G401.6 (cell line): ENCODE results near the gene HBEGF.
A peak's percentile ranks its signal among the peaks of the same experiment; 100 is the strongest.
"Not testable (repeated sequence)": the region's sequence is repeated elsewhere in the genome, so short reads cannot be mapped to it uniquely, and the experiment has no call there.

ENCODE experiments used
- FAIRE-seq: peaks from 2 replicates; lab custom pipeline; 2012; peaks lifted over from hg19 to GRCh38; lab: Jason Lieb, UNC

Gene HBEGF

DNA sequence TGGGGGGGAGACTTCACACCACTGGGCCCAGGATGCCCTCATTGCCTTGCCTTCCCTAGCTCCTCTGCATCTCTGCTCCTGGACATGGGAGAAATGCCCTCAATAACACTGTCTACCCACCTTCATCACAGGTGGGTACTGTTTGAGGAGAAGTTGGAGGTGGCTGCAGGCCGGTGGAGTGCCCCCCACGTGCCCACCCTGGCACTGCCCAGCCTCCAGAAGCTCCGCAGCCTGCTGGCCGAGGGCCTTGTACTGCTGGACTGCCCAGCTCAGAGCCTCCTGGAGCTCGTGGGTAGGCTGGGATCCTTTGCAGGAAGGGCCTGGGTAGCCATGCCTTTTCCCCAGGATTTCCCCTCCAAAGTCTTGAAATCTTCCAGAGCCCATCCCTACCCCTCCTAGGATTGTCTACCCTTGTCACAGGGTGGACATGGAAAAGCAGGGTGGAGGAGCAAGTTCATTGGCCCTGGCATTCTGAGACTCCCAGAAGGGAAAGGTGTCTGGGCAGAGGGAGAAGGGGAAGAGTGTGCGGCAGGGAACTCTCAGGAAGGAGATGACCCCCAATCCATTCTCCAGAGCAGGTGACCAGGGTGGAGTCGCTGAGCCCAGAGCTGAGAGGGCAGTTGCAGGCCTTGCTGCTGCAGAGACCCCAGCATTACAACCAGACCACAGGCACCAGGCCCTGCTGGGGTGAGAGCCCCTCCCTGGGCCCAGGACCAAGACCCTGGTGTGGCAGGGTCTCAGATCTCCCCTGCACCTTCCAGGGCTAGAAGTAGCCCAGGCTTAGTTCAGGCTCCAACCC, 14.5 kb upstream of the HBEGF start:
- FAIRE-seq = no peak

DNA sequence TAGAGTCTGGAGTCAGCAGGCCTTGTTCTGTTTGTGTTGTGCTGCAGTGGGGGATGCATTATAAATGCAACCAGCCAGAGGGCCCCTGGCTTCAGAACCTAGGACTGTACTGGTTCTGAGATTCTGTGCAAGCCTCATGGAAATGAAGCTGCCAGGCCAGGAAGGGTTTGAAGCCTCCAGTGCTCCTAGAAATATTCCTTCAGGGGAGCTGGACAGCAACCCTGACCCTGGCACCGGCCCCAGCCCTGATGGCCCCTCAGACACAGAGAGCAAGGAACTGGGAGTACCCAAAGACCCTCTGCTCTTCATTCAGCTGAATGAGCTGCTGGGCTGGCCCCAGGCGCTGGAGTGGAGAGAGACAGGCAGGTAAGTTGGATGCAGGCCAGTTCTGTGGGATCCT, 13.7 kb upstream of the HBEGF start, which contains the start of gene SLC4A9:
Gene SLC4A9 (plus strand): TSS at position 94 of the 400 bp plus-strand sequence. CDS start 43 bp downstream, at position 137.
- no peak for FAIRE-seq

DNA sequence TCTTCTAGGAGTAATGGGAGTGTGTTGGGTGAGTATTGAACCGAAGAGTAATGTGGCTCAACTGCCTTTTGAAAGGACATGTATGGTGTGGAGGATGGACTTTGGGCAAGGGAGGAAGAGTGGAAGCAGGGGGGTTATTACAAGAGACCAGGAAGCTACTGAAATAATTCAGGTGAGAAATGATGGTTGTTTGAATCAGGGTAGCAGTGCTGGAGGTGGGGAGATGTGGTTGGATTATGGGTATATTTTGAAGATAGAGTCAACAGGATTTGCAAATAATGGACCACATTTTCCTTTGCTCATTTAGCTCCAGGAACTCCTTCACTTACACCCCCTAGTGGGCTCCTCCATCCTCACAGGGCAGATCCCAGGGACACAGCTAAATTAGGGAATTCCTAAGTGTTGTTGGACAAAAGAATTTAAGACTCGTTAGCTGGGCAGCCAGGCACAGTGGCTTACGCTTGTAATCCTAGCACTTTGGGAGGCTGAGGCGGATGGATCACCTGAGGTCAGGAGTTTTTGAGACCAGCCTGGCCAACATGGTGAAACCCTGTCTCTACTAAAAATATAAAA, 12.4 kb upstream of the HBEGF start:
- FAIRE-seq = peak; percentile 88

DNA sequence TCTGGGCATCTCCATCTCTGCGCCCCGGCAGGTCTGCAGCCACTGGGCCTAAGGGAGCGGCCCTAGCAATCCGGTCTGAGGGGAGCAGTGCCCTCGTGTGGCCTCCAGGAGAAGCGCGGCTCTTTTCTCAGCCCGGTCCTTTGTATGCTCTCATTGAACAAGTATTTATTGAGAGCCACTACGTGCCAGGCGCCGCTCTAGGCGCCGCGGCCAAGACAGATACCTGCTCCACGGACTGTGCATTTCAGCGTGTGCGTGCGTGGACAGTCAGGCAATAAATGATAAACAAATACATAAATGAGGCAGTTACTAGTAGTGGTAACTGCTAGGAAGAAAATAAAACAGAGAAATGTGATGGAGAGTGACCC, 11.3 kb upstream of the HBEGF start:
- peak; percentile 88 for FAIRE-seq

DNA sequence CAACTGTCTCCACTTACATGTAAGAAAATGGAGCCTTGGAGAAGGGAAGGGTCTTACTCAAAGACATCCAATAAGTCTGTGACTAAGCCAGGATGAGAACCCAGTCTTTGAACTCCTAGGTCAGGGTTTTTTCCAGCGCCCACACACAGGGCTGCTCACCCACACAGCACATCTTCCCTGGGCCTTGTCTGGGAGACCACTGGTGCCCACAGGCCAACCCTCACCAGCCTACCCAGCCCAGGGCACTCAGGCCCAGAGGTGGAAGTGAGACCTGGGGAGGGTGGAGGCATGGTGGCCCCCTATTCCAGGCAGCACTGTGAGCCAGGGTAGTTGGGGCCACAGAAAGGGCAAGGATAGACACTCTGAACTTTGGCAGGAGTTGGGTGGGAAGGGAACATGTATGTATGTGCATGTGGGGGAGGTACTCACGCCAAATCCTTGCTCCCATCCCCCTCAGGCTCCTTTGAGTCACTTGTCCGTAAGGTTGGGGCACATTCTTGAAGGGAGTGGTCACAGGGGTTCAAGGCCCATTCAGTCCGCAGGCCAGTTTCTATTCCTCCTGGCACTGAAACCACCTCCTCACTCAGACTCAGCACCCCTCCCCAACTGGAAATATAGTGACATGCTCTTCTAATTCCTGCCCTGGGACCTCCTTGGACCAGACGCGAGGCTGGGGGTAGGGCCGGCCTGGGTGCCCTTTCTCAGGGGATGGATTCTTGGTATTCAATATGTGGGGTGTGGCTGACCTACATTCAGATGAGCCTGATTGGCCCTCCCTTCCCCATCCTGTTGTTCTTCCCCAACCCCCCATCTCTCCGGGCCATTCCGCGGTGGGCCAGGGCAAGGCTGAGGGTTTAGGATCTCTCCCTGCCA, 10.7 kb upstream of the HBEGF start:
- no peak for FAIRE-seq

DNA sequence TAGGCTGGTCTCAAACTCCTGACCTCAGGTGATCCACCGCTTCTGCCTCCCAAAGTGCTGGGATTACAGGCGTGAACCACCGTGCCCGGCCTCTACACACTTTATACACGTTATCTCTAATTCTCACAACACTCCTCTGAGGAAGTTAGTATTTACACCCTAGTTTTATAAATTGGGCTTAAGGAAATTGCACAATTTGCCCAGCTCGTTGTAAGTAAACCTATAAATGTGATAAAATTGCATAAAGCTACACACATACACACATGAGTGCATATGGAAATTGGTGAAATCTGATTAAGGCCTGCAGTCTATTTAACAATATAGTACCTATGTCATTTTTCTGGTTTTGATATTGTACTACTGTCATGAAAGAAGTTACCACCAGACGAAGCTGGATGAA, 9.1 kb upstream of the HBEGF start:
- no peak for FAIRE-seq

DNA sequence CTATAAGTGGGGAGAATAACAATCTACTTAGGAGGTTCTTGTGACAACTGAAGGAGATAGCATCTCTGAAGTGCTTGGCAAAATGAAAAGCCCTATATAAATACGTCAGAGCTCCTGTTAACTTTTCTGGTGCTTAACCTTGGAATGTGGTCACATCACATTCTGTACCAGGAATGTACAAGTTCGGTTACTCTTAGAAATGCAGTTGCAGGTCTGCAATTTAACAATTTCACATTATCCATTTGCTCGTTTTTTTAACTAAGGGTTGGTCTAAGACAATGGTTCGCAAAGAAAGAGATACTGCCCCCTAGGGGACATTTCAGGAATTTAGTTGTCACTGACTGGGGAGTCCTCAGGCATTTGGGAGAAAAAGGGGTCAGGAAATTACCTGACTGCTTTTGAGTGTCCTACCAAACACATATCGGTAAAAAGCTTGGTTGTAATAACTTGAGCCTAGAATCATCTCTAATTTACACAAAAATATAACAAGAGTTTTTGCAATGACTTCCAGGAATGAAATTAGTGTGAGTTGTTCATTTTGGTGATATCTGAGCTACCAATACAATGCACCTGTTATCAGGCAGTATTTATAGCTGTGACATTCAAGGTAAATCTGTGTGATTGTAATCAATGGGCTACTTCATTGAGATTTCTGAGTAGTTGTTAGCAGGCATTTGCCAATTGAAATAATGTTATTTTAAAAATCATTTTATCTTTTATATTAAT, 5.4 kb upstream of the HBEGF start:
- FAIRE-seq = peak; percentile 91

DNA sequence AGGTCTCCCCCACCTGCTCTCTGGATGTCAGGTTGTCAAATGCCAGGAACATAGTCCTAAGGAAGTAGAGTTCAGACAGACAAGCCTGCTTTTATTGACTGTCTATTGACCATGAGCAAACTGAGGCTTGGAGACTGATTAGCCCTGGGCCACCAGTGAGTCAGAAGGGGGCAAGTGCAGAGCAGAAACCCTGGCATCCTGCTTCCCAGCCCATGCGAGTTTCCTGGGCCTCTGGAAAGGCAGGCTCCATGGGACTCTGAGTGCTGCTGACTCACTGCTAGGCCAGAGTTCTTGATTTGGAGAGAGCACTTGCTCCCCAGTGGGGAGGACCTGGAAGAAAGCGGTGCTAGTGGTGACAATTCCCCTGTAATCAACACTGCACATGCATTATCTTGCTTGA, 2.8 kb upstream of the HBEGF start:
- FAIRE-seq = no peak

DNA sequence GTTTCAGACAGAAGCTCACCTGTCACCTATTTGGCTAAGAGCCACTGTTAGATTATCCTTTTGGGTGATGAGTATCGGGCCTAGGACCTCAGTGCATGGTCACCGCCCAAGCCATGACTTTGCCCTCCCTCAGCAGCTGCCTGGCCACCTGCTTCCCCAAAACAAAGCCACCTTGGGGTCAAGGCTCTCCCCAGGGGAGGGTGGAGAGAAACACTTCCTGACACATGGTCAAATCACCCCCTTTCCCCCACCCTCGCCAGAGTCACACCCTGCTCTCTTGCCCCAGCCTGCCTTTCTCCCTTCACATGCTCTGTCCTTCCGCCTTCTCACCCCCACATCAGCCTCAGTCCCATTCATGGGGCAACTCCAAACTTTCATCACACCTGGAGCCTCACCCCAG, 1.7 kb upstream of the HBEGF start:
- FAIRE-seq = no peak

DNA sequence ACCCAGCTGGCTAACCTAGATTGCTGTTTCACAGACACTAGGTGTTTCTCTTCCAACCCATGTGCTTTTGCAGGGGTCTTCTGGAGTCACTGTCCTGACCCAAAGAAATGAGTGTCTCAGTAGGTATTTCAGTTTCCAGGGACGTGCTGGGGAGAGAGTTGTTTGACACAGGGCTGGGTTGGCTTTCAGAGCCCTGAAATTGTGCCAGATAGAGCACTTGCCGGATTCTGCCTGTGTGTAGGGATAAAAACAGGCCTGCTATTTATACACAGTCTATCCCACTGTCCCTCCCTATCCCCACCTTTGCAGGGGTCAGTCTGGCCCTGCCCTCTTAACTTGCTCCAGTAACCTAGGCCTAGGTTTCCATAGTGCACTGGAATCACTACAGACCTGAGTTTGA, 957 bp upstream of the HBEGF start:
- no peak for FAIRE-seq

DNA sequence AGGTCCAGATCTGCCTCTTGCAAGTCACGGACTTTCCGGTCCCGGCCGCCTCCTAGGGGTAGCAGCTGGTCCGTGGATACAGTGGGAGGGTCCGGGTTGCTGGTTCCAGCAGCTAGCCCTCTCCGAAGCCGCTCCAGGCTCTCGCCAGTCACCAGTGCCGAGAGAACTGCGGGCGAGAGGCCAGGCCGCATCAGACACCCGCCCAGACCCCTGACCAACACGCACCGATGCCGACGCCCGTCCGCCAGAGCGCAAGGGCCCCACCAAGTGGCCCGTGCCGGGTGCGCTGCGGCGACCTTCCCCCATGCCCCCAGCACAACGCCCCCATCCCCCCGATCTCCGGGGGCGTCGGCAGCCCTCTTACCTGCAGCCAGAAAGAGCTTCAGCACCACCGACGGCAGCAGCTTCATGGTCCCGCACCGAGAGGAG, 470 bp downstream of the HBEGF start:
- no peak for FAIRE-seq

DNA sequence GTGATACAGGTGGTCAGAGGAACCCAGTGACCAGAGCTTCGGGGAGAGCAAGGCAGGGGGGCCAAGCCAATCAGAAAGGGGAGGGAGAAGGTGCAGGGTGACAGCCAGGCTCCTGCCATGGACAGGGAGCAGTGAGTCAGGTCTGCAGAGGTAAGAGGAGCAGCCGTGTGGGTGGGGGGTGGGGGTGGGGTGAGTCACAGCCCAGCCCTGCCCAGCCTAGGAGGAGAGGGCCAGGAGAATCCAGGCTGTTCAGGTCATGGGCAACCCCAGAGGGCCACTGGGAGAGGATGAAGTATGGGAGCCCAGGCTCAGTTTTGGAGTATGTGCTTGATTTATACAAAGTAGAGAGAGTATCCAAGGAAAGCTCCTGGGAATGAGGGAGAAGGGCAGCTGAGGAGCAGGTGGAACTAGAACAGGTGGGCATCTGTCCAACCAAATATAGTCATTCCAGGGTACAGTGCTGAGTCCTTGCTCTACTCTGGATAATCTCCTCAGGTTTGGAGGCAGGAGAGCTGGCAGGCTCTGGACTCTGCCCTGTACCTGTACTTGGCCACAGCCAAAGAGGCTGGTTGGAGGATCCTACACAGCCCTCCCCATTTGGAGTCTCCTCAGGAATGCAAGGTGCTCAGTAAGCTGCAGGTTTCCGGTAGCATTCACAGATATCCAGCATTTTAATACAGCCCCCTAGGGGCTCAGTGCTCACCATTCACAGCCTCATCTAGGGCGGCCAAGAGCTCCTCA, 1.6 kb downstream of the HBEGF start:
- no peak for FAIRE-seq

DNA sequence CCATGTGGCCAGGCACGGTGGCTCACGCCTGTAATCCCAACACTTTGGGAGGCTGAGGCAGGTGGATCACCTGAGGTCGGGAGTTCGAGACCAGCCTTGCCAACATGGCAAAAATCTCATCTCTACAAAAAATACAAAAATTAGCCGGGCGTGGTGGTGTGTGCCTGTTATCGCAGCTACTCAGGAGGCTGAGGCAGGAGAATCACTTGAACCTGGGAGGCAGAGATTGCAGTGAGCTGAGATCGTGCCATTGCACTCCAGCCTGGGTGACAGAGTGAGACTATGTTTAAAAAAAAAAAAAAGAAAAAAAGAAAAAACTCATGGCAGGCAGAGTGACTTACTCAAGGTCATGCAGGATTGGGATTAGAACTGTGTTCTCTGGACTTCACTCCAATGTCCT, 2.6 kb downstream of the HBEGF start:
- not testable (repeated sequence) for FAIRE-seq

DNA sequence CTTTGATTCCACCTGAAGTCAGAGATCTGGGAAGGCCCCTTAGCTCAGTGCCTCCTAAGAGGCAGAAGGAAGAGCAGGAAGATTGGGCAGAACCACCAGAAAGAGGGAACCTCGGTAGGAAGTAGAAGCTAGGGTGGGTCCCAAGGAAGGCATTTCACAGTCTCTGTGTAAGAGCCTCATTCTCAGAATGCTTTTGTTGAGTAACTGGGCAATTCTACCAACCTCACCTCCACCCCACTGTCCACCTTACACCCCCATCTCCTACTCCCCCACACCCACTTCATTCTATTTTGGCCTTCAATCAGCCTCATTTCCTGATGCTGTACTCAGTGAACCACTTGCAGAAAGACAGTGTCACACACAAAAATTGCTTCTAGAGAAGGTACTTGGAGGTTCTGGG, 3.5 kb downstream of the HBEGF start:
- FAIRE-seq = no peak

DNA sequence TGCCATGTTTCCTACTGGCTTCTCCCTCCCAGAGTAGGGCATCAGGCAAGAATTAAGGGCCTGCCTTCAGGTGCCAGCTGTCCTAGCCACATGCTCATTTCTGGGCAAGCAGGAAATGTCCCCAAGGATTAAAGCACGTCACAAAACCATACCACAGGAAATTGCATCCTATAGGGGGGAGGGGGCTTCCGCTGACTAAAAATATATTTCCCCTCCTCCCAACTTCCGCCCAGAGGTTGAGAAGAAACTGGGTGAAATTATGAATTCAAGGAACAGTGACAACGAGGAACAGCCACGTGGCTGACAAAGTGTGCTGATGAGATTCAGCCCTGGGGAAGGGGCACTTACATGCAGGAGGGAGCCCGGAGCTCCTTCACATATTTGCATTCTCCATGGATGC, 4.1 kb downstream of the HBEGF start:
- FAIRE-seq = no peak

DNA sequence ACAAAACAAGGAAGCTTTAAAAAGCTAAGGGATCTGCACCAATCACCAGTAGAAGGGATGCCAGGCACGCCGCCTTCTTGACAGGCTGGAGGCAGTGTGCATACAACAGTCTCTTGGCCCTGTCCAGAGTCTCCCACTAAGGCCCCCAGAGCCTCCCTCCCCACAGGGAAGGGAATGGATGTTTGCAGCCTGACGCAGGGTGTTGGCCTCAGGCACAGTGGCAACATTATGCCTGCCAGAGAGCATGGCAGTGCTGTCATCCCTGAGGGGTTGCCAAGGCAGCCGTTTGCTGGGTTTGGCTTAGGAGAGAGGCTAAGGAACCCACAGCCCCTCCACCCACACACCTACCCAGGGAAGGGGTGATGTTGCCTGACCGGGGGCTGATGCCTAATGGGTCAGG, 4.8 kb downstream of the HBEGF start:
- no peak for FAIRE-seq

DNA sequence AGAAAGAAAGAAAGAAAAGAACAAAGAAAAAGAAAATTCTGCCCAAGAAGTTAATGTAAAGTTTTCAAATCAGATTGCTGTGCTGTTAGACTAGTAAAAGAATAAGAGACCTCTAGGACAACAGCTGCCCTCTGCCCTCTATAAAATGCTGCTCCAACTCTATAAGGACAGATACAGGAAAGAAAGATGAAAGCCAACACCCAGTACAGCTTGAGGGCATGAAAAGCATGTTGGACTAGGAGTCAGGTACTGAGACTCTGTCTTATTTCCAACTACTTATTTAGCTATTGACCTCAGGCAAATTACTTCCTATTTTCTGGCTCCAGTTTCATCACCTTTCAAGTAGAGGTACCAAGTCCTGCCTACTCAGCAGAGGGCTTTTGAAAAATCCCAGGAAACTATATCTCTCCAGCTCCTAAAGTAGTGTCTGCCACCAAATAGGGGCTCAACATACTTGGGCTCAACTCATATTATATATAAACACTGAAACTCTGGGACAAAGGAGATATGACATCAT, 5.7 kb downstream of the HBEGF start:
- FAIRE-seq = no peak

DNA sequence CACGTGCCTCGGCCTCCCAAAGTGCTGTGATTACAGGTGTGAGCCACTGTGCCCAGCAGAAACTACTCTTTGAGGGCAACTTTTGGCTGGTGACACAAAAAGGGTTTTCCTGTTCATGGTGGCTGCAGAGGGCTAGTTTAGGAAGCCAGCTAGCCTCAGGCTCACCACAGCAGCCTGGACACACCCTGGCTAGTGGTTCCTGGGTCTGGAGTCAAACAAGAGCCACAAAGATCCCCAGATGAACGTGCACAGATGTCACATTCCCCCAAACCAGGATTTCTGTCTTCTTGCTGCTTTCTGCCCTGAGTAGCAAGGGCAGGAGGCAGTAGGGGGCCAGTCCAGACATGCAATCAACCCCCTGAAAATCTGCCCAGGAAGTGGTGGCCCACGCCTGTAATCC, 6.8 kb downstream of the HBEGF start:
- no peak for FAIRE-seq

DNA sequence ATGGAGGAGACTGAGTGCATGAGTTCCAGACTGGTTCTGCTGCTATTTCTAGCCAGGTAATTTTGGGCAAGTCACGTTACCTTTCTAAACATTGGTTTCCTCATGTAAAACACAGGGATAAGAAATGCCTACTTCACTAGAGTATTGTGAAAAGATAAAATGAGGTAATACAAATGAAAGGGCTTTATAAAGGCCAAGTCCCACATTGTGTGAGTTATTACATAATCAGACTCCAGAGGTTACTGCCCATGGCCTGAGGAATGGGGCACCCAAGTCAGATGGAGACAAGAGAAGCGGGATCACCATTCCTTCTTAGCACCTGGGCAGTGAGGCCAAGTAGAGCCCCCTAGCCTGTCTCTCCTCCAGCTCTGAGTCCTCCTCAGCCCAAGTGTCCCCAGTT, 7.5 kb downstream of the HBEGF start:
- no peak for FAIRE-seq

DNA sequence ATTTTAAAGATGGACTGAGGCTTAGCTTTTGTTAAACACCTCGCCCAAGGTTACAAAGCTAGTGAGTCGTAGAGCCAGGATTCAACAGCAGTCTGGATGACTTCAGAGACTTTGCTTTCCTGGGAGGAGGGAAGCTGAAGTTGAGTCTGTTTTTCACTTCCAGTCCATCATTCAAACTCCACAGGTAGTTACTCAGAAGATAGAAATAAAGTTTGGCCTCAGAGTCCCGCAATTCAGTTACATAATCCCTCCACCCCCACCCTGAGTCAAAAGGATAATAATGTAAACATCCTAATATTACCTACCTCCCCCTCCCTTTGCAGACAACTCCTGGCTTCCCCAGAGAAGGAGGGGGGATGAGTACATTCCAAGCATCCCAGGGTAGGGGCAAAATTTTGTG, 8.1 kb downstream of the HBEGF start:
- FAIRE-seq = peak; percentile 46

DNA sequence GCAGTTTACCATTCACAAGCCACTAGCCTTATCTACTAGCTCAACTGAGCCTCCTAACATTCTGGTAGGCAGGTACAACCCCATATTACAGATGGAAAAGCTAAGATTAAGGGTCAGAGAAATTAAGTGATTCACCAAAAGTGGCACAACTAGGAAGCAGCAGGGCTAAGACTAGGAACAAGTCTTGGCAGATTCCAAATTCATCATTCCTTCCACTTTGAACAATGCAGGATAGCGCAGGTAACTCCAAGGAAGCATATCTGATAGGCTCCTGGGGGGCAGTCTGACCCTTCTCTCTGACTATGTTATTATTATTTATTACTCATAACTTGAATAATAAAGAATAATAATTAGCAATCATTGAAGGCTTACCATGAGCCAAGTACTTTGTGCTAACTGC, 8.5 kb downstream of the HBEGF start:
- no peak for FAIRE-seq

DNA sequence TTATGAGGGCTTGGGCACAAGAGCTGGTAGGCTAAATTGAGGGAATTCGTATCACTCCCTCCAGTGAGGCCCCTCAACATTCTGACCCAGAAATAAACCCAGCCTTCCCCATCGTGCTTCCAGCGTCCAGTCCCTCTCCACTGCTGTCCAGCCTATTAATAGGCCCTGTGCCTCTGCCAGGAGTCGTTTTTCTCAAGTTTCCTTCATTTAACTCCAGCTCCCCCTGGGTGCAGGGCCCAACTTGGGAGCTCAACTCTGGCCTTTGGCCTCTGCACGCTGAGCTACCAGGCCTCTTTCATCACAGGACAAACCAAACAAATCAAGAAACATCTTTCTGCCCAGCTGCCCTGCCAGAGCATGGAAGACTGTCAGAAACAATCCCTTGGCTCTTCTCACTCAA, 10.0 kb downstream of the HBEGF start:
- no peak for FAIRE-seq
